GM18508 (cell line): Measurements from ENCODE around the gene PRMT6.
"Not testable (repeated sequence)": the region's sequence is repeated elsewhere in the genome, so short reads cannot be mapped to it uniquely, and the experiment has no call there.

ENCODE experiments used
- ATAC-seq: cut with Tn5 transposase; IDR thresholded peaks from one replicate; pipeline ENCODE4 v1.9.1; 2021; ENCODE audit warnings: moderate number of reproducible peaks; ENCODE audit not compliant: insufficient read depth, unreplicated experiment

PRMT6 gene

DNA sequence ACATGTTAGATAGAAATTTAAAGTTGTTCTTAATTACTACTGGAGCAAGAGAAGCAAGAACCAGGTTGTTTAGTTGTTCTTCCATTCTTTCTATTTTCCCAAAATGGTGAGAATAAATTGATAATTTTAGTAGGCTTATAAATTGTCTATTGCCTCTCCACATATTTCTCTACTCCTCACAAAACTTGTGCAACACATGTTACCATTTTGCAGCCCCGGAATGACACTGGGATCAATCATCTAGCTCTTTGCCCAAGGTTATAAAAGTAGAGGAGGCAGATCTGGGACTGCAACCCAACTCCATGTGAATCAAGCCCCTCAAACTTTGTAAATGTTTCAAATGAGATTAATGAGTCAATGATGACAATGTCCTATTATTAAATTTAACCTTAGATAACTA is 34.9 kb downstream of the PRMT6 start:
- no peak for ATAC-seq

DNA sequence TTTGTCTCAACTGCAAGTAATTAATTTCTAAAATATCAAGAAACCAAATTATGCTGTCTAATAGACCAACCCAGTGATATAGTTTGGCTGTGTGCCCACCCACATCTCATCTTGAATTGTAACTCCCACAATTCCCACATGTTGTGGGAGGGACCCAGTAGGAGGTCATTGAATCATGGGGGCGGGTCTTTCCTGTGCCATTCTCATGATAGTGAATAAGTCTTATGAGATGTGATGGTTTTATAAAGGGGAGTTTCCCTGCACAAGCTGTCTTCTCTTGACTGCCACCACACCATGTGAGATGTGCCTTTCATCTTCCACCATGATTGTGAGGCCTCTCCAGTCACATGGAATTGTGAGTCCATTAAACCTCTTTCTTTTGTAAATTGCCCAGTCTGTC is 36.9 kb downstream of the PRMT6 start:
- ATAC-seq = not testable (repeated sequence)

DNA sequence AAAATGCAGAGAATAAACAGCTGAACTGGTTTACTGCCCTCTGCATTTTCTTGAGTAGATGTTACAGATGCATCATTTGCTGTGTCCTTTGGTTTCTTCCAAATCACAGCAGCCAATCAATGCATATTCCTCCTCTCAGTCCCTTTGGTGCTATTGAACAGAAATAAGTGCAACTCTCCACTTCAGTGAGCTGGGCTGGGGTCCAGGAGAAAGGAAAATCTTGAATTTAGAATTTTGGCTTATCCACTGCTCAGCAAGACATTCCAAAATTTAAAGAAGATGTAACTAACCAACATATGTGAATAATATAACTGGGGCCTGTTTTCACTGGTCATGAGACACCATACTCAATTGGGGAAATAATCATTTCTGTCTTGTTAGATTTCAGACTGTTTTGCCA is 39.2 kb downstream of the PRMT6 start:
- ATAC-seq = no peak

DNA sequence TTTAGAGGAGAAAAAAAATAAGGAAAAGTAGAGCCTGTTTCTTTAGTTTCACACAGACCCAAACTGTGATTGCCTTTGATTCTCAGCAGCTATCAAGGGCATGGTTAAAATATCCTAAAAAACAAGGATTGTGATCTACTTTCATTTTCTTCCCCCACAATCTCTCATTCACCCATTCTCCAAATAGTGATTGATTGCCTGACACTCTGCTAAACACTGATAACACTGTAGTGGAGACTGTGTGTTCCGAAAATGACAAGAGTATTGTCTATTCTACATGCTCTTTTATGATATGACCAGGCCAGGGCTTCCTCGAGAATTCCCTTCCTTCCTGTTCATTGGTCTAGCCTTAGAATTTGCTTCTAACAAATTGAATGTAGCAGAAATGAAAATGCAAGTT is 40.2 kb downstream of the PRMT6 start:
- no peak for ATAC-seq

DNA sequence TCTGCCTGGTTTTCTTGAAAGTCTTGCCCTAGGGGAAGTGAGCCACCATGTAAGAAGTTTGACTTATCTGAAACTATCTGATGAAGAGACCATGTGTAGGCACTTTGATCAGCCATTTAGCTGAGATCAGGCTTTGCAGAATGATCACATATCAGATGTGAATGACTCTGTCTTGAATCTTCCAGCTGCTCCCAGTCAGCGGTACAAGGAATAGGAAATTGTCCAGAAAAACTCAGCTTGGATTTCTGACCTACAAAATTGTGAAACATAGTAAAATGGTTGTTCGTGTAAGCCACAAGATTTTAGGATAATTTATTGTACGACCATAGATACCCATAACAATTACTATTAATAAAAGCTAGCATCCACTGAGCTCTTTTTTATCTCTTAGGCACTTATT is 42.5 kb downstream of the PRMT6 start:
- no peak for ATAC-seq

DNA sequence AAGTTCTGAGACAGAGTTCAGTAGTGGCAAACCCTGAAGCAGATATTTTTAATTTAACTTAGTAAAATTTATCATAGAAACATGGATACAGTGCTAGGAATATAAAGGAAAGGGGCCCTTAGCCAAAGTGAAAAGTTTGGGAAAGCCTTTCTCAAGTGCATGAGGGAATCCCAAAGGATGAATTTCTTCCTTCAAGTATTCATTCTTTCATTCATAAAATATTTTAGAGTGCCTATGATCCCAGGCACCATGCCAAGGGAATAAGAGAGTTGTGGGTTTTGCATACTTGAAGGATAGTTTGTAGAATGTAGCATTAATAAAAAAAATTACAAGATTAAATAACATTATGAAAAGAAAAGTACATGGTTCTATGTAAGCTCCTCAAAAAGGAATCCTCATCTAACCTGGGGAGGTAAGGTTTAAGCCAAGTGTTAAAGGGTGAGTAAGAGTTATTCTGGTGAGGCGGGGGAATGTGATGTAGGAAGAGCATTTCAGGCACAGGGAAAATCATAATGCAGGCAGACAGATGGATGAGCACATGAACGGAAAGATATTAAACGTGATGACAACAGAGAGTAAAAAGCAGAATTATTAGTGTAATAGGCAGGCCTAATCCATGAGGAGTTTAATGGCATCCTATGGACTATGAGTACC is 44.0 kb downstream of the PRMT6 start:
- ATAC-seq = no peak

DNA sequence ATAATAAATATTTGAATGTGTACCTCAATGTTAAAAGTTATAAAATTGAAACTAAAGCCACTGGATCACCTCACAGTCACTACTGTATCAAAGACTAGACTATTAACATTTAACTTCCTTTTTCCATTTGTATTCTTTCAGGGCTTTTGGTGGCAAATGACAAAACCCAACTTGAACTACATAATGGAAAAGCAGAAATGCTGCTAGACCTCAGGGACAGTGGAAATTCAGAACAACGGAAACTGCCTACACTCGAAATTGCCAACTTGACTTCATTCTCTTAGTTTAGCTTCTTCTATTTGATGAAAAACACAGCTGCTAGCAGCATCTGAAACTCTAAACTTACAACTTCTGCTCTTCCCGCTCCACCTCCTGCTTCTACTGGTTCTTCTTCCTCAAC is 49.4 kb downstream of the PRMT6 start:
- no peak for ATAC-seq
